Caco-2 (cell line): ENCODE measurements around the gene MB21D2. TPM values are rescaled to one million over a fixed set of nuclear protein-coding genes. Genes with fewer than 3 reads are reported as not detected.

Source experiments
- BruUV-seq: library from RNA; stranded (reverse); fragments of 400-500 nt; replicated peaks from 2 replicates; lab custom pipeline; 2021; lab: Mats Ljungman, UMichigan
- CTCF ChIA-PET: fragments of 300-600 bp; sonication (Branson Sonifier 250); formaldehyde crosslinking; loops from one replicate; lab custom pipeline; 2022; ENCODE audit warnings: antibody characterized with exemption; lab: Charles Lee
- POLR2A ChIA-PET: fragments of 300-600 bp; sonication (Branson Sonifier 250); formaldehyde crosslinking; loops from one replicate; lab custom pipeline; 2022; ENCODE audit warnings: antibody characterized with exemption; lab: Charles Lee
- DNase-seq, 2 experiments: peaks; one replicate each; pipeline versions ENCODE4 v3.0.0 to v3.0.0-alpha.2; 2020 to 2022
- H3K27me3 ChIP-seq: replicated peaks from 2 replicates; pipeline ENCODE4 v1.6.0; 2011; ENCODE audit warnings: low read length; ENCODE audit not compliant: control insufficient read depth, insufficient read depth
- H3K36me3 ChIP-seq: 2 replicates; pipeline ENCODE4 v1.5.1; 2011; ENCODE audit warnings: low read length; ENCODE audit not compliant: control insufficient read depth, insufficient read depth
- H3K4me1 ChIP-seq: fragments of 250-450 bp; sonication (Bioruptor Pico); 2 replicates; pipeline ENCODE4 v1.5.1; 2020; ENCODE audit warnings: mild to moderate bottlenecking
- H3K4me3 ChIP-seq: 2 replicates; pipeline ENCODE4 v1.5.1; 2011; ENCODE audit warnings: low read depth, mild to moderate bottlenecking, control low read depth, low read length
- H3K9me3 ChIP-seq: fragments of 250-450 bp; sonication (Bioruptor Pico); 2 replicates; pipeline ENCODE4 v1.5.1; 2020; ENCODE audit warnings: mild to moderate bottlenecking, moderate library complexity
- H3K27ac Mint-ChIP-seq: one replicate; pipeline ENCODE4 v1.8.0; 2022; ENCODE audit warnings: mixed read lengths; ENCODE audit not compliant: unreplicated experiment
- H3K27me3 Mint-ChIP-seq: one replicate; pipeline ENCODE4 v1.8.0; 2022; ENCODE audit warnings: mixed read lengths; ENCODE audit not compliant: insufficient read depth, unreplicated experiment
- H3K36me3 Mint-ChIP-seq: one replicate; pipeline ENCODE4 v1.8.0; 2022; ENCODE audit warnings: mild to moderate bottlenecking, mixed read lengths; ENCODE audit not compliant: insufficient read depth, unreplicated experiment
- H3K4me1 Mint-ChIP-seq: one replicate; pipeline ENCODE4 v1.8.0; 2022; ENCODE audit warnings: low read depth, mixed read lengths; ENCODE audit not compliant: unreplicated experiment
- H3K4me3 Mint-ChIP-seq: one replicate; pipeline ENCODE4 v1.8.0; 2022; ENCODE audit warnings: mild to moderate bottlenecking, moderate library complexity, mixed read lengths; ENCODE audit not compliant: unreplicated experiment
- H3K9me3 Mint-ChIP-seq: one replicate; pipeline ENCODE4 v1.8.0; 2022; ENCODE audit warnings: mixed read lengths; ENCODE audit not compliant: unreplicated experiment
- intact Hi-C: fragments of 100-400 bp; cut with micrococcal nuclease; formaldehyde crosslinking; loops from one replicate; pipeline ENCODE4 v1.10.0; 2022; ENCODE audit not compliant: unreplicated experiment
- total RNA-seq: library from RNA; stranded (reverse); gene quantifications from 2 replicates; pipeline ENCODE4 v1.2.3, GENCODE V29; 2022
- TF ChIP-seq, protein P1 (sequence below), 2 experiments: fragments of 200-600 bp in 1 of 2; IDR thresholded peaks; 1 replicate in 1 of 2; 2 replicates in 1 of 2; pipeline versions ENCODE4 v1.5.1 to v1.8.0; 2011 to 2022; ENCODE audit warnings: antibody characterized with exemption in 1 of 2, control low read depth in 1 of 2, inconsistent platforms in 1 of 2, low read depth in 1 of 2, low read length in 1 of 2, mild to moderate bottlenecking in 1 of 2, moderate library complexity in 1 of 2; ENCODE audit not compliant: insufficient read depth in 1 of 2, severe bottlenecking in 1 of 2, unreplicated experiment in 1 of 2

MB21D2 gene
- total RNA-seq, 1 experiment from 2014 or later: 11.0 TPM

GRCh38 chr3:192827208-192827607, 90.4 kb downstream of the MB21D2 start:
- no peaks in the 10 kb centered on the region; the same call in 1 of the 2 replicates for H3K4me1 ChIP-seq
- Mint-ChIP-seq H3K9me3 (no peaks in the 10 kb centered on the region), H3K27me3 (no peaks in the 10 kb centered on the region), H3K36me3 (no peaks in the 10 kb centered on the region), H3K4me1 (no peaks in the 10 kb centered on the region), H3K4me3 (no peak overlapping the region), H3K27ac (no peak overlapping the region)
- DNase-seq: no peak
- H3K9me3 ChIP-seq: no peaks in the 10 kb centered on the region
- ChIA-PET CTCF (no interaction called here), POLR2A (no interaction called here)
- no peak overlapping the region for H3K4me3 ChIP-seq
- H3K36me3 ChIP-seq: no peaks in the 10 kb centered on the region
- TF ChIP-seq, protein P1, sequence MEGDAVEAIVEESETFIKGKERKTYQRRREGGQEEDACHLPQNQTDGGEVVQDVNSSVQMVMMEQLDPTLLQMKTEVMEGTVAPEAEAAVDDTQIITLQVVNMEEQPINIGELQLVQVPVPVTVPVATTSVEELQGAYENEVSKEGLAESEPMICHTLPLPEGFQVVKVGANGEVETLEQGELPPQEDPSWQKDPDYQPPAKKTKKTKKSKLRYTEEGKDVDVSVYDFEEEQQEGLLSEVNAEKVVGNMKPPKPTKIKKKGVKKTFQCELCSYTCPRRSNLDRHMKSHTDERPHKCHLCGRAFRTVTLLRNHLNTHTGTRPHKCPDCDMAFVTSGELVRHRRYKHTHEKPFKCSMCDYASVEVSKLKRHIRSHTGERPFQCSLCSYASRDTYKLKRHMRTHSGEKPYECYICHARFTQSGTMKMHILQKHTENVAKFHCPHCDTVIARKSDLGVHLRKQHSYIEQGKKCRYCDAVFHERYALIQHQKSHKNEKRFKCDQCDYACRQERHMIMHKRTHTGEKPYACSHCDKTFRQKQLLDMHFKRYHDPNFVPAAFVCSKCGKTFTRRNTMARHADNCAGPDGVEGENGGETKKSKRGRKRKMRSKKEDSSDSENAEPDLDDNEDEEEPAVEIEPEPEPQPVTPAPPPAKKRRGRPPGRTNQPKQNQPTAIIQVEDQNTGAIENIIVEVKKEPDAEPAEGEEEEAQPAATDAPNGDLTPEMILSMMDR (IDR thresholded peaks at IDR 0.05; ENCODE audit: insufficient read depth in 1 of 2, low read depth in 1 of 2, low read length in 1 of 2, severe bottlenecking in 1 of 2, unreplicated experiment in 1 of 2): no peak
- H3K27me3 ChIP-seq: no peaks in the 10 kb centered on the region
- no TSS peak for BruUV-seq
- intact Hi-C loops: no loop called here

DNA sequence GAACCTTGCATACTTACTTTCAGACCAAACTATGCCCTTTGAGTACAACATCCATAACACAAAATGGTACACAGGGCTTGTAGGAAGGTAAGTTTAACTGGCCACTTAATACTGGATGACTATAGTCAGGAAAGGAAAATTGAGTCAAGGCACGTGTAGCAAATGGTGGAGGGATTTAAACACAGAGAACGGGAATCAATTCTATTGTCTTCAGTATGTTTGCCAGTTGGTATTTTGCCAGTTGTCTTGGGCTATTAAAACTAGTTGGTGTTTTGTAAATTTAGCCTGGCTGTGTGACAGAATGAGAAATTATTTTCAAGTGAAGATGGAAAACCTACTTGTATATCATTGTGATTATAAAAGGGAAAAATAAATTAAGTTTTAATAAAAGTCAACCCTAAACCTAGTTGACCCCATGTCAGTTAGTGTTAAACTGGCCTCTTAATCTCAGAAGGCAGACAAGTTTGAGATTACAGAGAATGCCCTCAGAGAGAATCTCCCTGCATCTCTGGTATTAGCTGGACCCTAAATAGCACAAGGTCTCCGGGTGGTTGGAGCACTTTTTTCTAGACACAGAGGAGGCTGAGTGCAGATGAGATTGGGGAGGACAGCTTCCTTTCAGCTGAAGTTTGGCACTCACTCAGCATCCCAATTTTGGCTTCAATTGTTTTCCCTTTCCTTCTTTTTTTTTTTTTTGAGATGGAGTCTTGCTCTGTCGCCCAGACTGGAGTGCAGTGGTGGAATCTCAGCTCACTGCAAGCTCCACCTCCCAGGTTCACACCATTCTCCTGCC, 91.2 kb downstream of the MB21D2 start:
- Histone ChIP-seq H3K36me3 (no peaks in the 10 kb centered on the region), H3K4me1 (peaks cover 2% of the 10 kb centered on the region), H3K9me3 (no peaks in the 10 kb centered on the region), H3K4me3 (no peak overlapping the region), H3K27me3 (no peaks in the 10 kb centered on the region)
- ChIA-PET CTCF (no interaction called here), POLR2A (no interaction called here)
- no peaks in the 10 kb centered on the region for H3K9me3 Mint-ChIP-seq
- no peaks in the 10 kb centered on the region for H3K36me3 Mint-ChIP-seq
- no peak overlapping the region for H3K4me3 Mint-ChIP-seq
- intact Hi-C loops: no loop called here
- H3K27ac Mint-ChIP-seq: no peak overlapping the region
- no TSS peak for BruUV-seq
- H3K4me1 Mint-ChIP-seq: no peaks in the 10 kb centered on the region
- H3K27me3 Mint-ChIP-seq: no peaks in the 10 kb centered on the region
- TF ChIP-seq, protein P1 (IDR thresholded peaks at IDR 0.05; ENCODE audit: insufficient read depth in 1 of 2, low read depth in 1 of 2, low read length in 1 of 2, severe bottlenecking in 1 of 2, unreplicated experiment in 1 of 2): no peak
- no peak for DNase-seq

DNA sequence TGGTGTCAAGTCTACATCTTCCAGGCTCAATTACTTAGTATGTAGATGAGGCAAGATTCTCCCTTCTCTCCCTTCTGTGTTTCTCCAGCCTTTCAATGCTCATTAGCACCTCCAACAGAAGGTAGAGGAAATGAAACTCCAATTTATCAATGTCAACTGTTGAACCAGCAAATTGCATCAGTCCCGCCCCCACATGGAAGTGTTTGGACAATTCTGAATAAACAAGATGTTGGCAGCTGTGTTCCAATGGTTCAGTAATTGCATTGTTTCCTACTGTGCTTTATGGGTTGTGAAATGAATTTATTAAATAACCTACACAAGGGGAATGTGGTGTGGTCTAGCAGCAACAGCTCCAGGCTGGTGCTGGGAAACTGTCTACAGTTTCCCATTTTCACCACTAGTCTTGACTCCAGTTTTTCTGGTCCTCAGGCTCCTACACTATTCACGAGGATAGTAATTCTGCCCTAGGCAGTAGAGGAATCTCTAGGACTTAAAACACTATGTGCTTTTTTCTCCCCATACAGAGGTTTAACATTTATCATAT, 91.9 kb downstream of the MB21D2 start:
- BruUV-seq: no TSS peak
- DNase-seq: no peak

More for the DNA sequence above, 91.9 kb downstream of the MB21D2 start:
- H3K4me1 Mint-ChIP-seq: peaks cover 2% of the 10 kb centered on the region
- H3K4me3 ChIP-seq: no peak overlapping the region
- H3K36me3 ChIP-seq: no peaks in the 10 kb centered on the region
- ChIA-PET CTCF (no interaction called here), POLR2A (no interaction called here)
- intact Hi-C loops: no loop called here
- H3K27ac Mint-ChIP-seq: no peak overlapping the region
- H3K4me3 Mint-ChIP-seq: no peak overlapping the region
- no peaks in the 10 kb centered on the region for H3K36me3 Mint-ChIP-seq
- no peaks in the 10 kb centered on the region for H3K27me3 Mint-ChIP-seq
- TF ChIP-seq, protein P1 (IDR thresholded peaks at IDR 0.05; ENCODE audit: insufficient read depth in 1 of 2, low read depth in 1 of 2, low read length in 1 of 2, severe bottlenecking in 1 of 2, unreplicated experiment in 1 of 2): no peak
- H3K27me3 ChIP-seq: no peaks in the 10 kb centered on the region
- no peaks in the 10 kb centered on the region for H3K9me3 Mint-ChIP-seq
- peaks cover 7% of the 10 kb centered on the region; the same call in 1 of the 2 replicates for H3K4me1 ChIP-seq
- H3K9me3 ChIP-seq: no peaks in the 10 kb centered on the region
